Activated CD8-positive, alpha-beta memory T cell treated with anti-CD3 and anti-CD28 coated beads for 24 hours (primary cell): ENCODE data around the gene CHCHD4.

Experiments
- DNase-seq: peaks from one replicate; pipeline ENCODE4 v3.0.0-alpha.2; 2020

CHCHD4 gene

DNA sequence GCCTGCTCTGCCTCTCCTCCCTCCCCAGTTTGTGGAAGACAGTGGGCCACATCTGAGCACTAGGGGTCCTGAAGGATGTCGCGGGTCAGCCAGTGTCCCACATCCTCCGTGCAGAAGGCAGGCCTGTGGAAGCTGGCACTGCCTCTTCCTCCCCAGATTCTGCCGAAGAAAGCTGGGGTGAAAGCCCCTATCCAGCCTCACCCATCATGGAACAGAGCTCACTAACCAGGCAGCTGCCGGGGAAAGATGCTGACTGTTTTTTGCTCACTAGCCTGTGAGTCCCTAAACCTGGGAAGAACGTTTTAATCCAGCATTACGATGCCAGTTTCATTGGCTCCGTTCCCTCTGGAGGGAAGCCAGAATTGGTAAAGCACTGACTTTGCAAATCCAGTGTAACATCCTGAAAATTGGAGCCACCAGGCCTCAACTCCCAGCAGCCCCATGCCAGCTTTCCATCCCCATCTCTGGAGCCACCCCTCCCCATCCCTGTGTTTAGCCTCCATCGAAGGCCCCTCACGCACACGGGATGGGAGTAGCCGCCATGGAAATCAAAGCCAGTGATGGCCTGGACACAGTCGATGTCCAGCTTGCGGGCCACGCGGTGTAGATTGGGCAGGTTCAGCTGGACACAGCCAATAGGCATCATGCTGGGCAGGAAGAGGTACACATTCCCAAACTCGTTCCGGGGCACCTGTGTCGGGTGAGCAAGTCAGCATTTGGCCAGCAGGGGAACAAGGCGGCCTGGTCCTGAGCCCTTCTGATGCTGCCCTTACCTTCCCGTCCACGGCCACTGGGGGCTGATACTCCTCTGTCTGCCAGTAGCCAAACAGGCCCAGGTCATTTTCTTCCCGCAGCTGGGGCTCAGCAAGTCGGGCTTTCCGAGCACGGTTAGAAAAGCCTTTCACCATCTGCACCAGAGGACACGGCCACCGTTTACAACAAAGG is 23.6 kb upstream of the CHCHD4 start:
- peak; percentile 54 for DNase-seq

DNA sequence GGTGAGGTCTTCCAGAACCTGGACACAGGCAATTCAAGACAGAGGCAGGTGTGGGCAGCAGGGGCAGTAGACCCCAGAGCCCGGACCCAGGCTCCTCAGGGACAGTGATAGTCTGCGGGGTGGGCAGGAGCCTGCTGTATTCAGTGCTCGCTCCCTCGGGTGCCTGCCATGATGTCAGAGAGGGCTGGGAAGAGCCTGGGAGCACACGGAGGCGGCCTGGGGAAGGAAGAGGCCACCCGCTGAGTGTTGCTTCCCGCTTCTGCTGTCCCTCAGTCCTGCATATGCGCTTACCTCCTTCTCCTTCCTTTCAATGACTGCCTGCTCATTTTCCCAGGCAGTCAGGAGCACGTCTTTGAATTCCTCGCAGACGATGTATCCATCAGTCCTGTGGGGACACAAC is 22.9 kb upstream of the CHCHD4 start:
- DNase-seq = peak; percentile 38

DNA sequence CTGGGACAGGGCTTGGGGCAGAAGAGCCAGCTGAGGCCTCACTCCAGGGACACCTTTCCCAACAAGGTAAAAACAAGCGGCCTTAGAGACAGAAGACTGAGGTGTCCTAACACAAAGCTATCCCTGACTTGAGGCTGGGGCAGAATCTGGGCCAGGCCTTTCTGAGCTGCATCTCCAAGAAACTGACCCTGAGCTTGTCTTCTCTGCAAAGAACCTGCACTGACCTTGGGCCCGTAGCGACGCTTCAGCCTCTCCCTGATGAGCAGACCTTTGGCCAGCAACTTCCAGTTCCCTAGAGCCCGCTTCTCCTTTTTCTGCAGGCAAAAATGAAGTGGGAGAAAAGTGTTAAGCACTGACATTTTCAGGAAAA is 22.4 kb upstream of the CHCHD4 start:
- DNase-seq = no peak

DNA sequence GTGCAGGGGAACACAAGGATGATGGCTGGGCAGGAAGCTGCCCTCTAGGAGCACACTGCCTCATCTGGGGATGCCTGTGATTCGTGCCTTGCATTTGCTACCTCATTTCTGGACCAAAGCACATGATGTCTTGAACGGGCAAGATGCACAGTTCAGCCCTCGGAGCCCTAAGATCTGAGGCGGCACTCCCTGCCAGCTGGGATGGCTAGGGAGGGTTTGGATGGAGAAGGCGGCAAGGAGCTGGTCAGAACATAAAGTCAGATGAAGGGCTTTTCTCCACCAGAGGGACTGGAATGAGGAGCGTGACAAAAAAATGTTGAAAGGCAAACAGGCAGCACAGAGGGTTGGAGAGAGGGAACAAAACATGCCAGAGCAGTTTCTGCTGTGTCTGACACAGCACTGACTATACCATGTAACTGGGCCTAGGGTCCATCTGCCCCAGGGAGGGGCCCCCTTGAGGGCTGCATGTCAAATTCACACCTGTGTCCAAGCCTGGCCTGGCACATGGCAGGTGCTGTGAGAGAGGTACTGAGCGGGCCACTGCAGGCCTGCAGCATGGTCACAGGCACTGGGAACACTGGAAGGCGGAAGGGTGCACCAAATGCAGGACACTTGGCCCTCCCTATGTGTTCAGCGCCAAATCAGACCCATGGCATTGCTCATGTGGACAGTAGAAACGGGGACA is 21.9 kb upstream of the CHCHD4 start:
- peak; percentile 51 for DNase-seq

DNA sequence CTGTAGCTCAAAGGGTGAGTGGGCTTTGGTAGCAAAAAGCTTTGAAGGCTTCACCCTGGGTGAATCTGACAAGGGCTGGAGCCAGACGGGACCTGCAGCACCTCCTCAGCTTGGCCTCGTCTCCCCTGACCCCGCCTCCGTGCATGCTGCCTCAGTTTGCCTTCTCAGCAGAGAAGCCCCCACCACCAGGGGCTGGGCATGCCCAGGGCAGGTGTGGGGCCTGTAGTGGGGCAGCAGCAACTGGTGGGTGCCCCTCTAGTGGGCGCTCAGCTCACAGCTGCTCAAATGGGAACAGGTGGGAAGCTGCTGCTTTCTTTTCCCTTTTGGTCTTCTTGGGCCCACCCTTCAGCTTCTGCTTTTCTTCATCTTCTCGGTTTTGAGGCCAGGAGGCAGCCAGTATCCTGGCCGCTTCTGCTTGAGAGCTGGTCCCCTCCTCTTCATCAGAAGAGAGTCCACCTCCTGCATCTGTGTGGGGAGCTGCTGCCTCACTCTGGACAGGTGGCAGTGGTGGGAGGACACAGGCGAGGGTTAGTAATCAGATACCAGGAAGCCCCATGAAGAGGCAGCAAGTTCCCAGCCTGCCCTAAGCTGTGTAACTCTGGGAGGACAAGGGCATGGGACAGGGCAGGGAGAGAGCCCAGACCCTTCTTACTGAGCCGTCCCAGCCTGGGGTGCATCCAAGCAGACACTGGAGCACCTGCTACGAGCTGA is 21.2 kb upstream of the CHCHD4 start:
- peak; percentile 45 for DNase-seq

DNA sequence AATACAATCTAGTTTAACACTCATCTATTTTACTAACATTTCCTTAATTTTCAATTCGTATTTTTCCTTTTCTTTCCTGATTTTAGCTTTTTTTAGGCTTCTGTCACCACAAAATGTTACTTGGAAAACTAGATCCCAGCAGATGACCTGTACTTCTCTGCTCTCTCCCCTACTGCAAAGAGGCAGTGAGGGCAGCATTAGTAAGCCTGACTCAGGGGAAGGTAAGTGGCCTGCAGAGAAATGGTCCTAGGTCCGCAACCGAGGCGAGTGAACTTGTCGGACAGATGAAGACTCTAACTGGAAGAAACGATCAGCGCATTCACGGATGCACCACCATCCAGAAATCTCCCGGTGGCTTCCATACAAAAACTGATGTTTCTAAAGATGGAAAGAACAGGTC is 20.6 kb upstream of the CHCHD4 start:
- peak; percentile 55 for DNase-seq

DNA sequence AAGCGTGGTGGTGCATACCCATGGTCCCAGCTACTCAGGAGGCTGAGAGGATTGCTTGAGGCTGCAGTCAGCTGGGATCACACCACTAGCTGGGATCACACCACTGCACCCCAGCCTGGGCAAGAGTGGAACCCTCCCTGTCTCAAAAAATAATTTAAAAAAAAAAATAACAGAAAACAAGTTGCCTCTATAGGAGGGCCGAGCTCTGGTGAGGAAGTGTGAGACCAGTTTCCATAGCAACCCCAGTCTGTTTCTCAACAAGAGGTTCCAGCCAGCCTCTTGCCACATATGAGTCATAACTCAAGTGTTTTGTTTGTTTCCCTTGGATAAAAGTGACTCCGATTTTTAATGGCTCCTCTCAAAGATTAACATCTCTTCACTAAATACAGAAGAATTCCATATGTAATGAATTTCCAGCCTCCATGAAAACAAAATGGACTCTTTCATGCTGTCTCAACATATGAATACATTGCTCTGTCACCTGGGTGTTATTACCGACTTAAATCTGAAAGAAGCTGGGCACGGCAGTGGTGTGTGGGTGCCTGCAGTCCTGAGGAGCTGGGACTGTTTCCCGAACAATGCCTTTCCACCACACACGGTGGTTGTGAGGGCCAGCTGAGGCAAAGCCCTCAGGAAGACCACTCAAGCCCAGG is 19.9 kb upstream of the CHCHD4 start:
- peak; percentile 66 for DNase-seq

DNA sequence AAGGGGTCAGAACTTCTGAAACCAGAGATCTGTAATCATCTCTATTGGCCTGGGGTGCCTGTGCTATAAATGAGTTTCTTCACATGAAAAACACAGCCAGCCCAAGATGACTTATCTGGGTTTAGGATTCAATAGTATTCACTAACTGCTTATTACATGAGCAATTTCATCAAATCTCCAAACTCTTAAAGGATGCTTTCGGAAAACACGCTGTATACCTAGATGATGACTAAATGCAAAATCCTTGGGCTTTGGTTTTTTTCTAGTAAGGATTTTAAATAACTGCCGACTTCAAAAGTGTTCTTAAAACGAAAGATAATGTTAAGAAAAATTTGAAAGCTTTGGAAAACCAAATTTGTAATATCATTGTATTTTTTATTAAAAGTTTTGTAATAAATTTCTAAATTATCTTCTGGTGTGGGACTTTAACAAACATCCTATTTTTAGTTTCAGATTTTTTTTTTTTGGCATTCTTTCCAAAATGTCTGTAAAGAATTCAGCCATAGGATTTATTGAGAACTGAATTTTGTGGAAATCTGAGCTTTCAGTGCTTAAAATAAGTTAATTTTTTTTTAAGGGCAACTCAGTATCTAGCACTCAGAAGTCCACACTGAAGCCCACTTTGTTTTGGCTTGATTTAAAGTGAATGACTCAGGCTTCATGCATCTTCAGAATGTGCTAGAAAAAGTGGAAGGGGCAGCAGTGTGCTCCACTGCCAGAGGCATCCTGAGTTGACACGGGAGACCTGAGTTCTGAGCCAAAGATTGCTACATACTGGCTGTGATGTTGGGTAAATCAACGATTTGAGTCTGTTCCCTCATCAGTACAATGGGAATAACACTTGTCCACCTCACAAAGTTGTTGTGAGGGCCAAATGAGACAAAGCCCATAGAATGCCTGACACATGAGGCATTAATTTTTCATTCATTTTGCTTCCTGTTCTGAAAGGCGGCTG is 18.9 kb upstream of the CHCHD4 start:
- DNase-seq = no peak

DNA sequence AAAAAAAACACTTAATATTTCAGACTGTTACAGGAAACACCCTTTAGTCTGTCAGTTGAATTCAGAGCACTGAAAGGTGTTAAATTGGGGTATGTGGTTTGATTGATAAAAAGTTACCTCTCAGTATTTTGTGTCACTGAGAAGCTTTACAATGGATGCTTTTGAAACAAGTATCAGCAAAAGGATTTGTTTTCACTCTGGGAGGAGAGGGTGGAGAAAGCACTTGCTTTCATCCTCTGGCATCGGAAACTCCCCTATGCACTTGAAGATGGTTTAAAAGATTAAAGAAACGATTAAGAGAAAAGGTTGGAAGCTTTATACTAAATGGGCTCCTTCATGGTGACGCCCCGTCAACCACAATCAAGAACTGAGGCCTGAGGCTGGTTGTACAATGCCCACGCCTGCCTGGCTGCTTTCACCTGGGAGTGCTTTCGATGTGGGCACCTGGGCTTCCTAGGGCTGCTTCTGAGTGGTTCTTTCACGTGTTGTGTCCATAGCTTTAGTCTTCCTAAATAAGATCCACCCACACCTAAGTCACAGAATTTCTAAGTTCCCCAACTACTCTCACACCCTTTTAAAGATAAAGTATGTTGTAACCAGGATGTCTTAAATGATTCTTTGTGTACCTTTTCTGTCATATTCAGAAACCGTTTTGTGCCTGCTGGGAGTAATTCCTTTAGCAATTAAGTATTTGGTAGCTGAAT is 18.0 kb upstream of the CHCHD4 start:
- DNase-seq = no peak

DNA sequence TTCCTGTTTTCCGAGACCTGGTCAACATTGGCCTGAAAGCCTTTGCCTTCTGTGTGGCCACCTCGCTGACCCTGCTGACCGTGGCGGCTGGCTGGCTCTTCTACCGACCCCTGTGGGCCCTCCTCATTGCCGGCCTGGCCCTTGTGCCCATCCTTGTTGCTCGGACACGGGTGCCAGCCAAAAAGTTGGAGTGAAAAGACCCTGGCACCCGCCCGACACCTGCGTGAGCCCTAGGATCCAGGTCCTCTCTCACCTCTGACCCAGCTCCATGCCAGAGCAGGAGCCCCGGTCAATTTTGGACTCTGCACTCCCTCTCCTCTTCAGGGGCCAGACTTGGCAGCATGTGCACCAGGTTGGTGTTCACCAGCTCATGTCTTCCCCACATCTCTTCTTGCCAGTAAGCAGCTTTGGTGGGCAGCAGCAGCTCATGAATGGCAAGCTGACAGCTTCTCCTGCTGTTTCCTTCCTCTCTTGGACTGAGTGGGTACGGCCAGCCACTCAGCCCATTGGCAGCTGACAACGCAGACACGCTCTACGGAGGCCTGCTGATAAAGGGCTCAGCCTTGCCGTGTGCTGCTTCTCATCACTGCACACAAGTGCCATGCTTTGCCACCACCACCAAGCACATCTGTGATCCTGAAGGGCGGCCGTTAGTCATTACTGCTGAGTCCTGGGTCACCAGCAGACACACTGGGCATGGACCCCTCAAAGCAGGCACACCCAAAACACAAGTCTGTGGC is 17.1 kb upstream of the CHCHD4 start:
- DNase-seq = no peak

DNA sequence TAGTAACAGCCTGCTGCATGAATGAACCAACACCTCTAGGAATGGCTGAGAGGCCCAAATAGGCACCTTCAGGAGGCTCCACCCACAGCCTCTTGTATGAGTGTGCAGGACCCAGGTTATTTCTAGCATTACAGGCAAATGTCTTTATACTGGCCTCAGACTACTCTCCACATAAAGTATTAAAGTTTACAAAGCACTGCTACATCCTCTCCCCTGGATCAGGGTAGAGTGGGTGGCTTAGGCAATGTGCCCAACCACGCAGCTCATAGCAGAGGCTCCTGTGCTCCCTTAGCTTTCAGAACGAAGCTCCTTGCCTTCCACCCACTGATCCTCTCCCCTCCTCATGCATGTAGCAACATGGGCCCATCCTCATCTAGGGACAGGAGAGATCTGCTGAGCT is 16.5 kb upstream of the CHCHD4 start:
- DNase-seq = no peak

DNA sequence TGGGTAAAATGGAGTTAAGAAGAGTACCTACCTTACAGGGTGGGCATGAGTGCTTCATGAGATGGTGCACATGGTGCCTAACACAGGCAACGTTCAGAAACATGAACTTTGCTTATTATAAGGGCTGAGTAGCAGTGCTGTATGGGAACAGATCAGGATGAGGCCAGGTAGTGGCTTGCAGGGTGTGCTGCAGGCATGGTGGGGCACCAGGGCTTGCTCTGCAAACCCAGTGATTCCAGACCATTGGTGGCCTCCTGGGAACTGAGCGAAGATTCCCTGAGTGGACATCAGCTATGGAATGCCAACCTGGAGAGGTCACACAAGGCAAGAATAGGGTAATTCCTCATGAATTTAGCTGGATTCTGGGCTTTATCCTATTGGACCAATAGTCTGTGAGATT is 16.0 kb upstream of the CHCHD4 start:
- DNase-seq = no peak

DNA sequence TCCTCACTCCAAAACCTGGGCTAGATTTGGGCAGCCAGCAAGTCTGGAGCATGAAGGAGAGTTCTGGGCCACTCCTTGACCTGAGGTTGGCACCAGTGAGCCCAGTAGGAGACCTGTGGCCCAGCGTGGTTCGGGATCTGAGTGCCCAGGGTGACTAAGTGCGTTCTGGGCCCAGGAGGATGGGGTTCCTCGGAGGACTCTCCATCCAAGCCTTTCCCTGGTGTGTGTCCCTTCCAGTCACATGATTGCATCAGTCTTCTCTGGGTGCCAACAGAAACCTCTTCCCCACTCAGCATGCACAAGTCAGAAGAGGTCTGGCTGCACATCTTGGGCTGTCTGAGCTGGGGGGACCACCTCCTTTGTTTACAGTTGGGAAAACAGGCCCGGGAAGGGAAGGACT is 15.1 kb upstream of the CHCHD4 start:
- DNase-seq = no peak

DNA sequence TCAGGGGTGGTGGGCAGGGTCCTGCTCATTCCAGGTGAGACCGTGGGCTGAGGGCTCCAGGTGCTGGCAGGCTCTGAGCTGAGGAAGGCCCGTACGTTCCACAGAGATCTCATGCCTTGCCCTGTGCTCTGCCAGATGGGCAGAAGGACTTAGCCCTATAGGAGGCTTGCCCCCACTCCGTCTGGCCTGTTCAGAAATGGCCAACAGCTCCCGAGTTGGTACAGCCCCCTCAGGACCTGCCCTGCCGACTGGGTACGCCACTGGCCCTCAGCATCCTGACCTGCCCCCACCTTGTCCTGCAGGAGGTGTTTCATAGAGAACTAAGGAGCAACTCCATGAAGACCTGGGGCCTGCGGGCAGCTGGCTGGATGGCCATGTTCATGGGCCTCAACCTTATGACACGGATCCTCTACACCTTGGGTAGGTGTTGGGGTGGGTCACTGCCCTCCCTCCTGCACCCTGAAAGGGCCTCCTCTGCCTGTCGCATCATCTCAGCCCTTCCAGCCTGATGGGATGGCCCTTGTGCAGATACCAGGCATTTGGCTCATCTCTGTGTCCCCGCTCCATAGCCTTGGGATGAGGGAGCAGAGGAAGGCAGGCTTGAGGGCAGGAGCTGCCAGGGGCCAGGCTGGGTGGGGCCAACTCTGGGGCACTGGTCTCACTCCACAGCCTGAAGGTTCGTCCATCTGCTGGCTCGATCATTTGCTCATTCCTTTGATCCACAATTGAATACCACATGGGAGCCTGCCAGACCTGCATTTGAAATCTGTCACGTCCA is 14.4 kb upstream of the CHCHD4 start:
- no peak for DNase-seq

DNA sequence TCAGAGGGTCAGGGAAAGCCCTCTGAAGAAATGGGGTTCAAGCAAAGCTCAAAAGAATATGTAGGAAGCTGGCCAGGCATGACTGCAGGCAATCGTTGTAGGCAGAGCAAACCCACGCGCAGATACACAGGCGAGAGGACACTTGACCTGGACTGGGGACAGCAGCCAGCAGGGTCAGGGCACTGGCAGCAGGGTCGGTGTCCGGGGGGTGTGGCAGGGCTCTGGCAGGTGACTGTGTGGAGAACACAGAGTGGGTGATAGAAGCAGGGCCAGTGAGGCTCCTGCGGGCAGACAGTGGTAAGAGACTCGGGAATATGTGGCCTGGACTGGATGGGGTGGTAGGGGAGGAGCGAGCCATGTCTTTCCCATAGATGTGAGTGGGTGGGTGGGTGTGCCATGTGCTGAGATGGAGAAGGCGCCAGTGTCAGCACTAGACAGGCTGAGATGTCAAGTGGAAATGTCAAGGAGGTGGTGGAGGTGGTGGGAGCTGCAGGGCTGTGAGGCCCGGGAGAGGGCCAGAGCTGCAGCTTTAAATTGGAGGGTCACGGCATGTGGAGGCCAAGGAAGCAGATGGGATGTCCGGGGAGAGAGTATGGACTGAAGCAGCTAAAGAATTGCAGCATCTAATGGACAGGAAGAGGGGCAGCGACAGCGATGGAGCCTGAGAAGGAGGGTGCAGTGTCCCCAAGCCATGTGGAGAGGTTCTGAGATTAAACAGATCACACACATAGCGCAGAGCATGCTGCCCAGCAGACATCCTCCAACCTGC is 13.6 kb upstream of the CHCHD4 start:
- DNase-seq = no peak

DNA sequence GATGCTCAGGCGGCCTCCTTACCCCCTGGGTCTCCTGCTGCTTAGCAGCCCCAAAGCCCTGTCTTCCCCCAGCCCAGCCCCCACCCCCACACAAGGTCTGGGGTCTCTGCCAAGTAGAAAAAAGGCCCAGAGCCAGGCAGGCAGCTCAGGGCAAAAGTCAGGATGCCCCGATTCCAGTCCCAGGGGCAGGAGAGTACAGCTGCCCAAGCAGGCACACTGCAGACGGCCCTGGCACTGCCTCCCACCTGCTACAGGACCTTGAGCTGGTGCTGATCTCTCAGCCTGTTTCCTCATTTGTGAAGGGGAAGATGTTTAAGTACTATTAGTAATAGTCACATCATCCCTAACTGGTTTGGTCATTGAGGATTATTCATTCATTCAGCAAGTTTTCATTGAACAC is 12.8 kb upstream of the CHCHD4 start:
- no peak for DNase-seq

DNA sequence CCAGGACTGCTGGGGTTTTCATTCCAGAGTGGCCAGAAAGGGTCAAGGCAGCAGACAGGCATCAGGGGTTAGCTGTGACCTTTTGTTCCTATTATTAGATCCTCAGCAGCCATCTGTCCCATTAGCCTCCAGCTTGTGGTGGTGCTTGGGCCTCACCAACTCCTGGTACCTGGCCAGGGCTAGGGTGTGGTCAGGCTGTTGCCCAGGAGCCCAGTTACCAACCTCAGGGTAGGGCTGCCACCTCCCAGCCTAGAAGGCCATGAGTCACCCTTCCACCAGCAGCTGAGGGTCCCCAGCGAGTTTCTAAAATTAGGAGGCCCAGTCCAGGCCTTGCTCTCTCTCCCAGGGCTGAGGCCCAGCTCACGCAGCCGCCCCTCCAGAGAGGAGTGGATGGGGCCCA is 12.3 kb upstream of the CHCHD4 start:
- DNase-seq = no peak

DNA sequence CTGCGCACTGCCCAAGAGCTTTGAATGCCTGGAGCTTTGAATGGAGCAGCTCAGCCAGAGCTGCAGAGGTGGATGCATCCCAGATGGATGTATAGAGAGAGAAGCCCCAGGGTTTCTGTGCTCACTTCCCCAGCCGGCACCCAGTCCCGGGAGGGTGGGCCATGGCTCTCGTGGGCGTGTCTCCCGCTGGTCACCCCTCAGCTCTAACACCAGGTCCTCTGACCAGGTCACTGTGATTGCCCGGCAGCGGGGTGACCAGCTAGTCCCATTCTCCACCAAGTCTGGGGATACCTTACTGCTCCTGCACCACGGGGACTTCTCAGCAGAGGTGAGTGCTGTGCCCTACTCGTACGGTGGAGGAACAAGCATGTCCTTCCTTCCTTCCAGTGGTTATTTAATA is 10.9 kb upstream of the CHCHD4 start:
- DNase-seq = no peak

DNA sequence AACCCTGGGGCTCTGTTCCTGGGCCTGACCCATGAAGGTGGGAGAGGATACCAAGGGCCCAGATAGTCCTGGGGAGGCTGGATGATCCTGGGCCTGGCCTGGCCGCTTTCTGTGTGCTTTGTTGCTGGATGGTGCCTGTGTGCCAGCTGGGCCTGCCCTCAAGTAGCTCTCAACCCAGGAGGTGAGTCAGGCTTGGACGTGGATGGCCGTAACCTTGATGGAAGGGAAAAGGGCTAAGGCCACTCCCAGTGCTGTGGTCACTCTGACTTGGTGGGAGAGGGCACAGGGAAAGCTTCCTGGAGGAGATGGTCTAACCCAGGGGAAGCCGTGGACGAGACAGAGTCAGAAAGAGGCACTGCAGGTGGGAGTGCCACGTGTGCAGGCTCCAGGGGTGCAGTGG is 9.6 kb upstream of the CHCHD4 start:
- DNase-seq = no peak
